Measurements from ENCODE around the gene CIDEA.

DNA sequence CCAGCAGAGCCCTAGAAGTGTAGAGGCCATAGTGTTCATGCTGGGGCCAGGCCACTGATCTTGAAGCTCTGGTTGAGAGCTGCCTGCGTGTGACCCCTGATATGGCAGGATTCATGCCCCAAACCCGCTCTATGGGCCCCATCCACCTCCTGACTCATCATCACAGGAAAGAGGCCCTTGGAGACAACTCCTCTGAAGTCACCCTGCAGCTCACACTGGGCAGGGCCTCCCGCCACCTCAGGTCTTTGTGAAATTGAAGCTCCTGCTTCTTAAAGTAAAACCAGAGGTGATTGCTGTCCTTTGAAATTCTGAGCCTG, 41.9 kb downstream of the CIDEA start:
- no peak for TF ChIP-seq TAF1 (IDR thresholded peaks at IDR 0.05; ENCODE audit: borderline replicate concordance, low read depth, low read length)
- no peak for TF ChIP-seq POLR2AphosphoS5 (IDR thresholded peaks at IDR 0.05; ENCODE audit: low read depth, low read length)
- no peak for TF ChIP-seq POLR2A (IDR thresholded peaks at IDR 0.05; ENCODE audit: low read depth, low read length)

Data from GM12892 (cell line).